ENCODE results near the gene RBM18.

The RBM18 gene

DNA sequence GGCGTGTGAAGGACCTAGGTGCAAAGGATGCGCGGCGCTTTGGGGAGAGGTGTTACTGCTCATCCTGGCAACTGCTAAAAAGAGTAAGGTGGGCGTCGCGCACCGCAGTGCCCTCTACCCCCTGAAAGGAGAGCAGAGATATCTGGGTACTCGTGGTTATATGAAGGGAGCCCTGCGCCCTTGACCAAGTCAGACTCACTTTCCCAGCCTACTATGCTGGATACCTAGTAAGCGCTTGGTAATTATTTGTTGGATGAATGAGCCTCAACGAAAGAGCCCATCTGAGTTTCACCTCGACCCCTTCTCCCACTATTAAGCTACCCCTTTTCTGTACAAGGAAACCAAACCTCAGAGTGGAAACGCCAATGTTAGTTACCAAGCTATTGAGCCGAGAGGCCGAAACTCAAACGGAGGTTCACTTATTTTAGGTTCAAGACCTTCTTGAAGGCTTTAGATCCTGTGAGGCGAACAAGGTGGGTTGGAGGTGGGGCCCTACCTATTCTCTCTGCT, 43.9 kb downstream of the RBM18 start:
- no peak for DNase-seq

DNA sequence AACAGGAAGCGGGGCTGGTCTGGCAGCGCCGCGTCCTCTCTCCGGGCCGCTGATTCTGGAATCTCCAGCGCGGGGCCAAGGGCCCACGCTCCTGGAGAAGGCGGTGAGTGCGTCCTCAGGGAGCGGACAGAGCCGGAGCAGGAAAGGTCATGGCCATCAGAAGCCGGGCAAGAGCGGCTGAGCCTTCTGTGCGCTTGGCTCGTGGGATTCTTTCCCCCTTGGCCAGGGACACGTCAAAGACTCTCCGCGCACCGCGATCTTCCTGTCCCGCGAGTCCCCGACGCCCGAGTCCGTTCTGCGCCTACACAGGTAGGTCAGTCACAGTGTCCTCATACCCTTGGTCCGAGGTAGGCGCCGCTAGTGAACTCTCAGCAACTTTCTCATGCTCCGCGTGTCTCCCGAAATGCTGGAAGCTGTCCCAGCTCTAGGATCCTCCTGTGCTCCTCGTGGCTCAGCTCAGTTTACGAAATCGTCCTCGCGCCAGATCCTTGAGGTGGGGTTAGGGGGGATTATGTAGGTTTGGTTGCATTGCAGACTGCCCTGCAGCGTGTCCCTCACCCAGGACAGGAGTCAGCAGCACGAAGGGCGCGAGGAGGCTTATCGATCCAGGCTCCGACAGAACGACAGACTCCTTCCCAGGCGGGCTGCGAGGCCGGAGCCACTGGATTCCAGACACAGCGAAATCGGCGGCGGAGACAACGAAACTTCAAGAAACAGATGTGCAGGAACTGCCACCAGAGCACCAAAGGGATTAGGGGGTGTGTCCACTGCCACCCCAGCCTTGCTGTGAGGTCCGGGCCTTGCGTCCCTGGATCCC, 44.6 kb downstream of the RBM18 start:
- DNase-seq: no peak

DNA sequence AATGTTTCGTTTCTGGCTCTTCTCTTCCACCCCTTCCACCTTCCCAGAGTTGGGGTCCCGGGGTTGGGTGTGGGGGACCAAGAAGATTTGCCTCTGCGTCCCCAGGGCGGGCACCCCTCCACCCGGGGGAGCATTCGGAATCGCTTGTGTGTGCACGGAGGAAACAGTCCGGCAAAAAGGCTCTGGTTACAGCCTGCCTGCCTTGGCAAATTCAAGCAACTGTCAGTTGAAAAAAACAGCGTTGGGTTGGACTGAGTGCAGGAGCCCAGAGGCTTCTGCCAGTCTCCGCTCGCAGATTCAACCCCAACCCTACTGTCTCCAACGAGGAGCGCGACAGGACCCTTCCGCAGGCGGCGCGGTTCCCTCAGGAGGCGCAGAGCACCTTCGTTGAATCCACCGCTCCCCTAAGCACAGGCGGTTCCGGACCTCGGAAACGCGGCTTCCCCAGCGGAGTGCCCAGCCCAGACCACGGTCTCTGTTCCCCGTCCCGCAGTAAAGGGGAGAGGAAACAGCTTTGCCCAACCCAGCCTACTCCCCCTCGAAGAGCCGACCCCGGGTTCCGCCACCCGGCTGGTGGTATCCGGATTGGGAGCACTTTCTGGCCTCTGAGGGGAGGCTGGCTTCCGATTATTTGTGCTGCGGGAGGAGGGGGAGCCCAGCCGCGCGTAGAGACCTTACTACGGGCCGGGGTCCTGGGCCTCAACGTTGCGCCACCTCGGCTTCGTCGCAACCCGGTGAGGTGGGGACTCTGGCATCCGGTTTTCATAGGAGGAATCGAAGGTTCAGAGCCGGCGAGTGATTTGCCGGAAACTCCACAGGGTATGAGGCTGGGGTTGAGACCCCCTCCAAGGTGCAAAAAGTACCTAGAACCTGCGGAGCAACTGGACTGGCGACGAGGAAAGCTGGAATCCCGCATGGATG, 45.4 kb downstream of the RBM18 start:
- DNase-seq: no peak

GRCh38 chr9:122218071-122218934, 46.3 kb downstream of the RBM18 start:
- peak; percentile 85 for DNase-seq

GRCh38 chr9:122217640-122218039, 47.0 kb downstream of the RBM18 start:
- no peak for DNase-seq

GRCh38 chr9:122216798-122217418, 47.7 kb downstream of the RBM18 start:
- no peak for DNase-seq

- DNase-seq: no peak
Observed at GRCh38 chr9:122216138-122216797, 48.4 kb downstream of the RBM18 start.

DNA sequence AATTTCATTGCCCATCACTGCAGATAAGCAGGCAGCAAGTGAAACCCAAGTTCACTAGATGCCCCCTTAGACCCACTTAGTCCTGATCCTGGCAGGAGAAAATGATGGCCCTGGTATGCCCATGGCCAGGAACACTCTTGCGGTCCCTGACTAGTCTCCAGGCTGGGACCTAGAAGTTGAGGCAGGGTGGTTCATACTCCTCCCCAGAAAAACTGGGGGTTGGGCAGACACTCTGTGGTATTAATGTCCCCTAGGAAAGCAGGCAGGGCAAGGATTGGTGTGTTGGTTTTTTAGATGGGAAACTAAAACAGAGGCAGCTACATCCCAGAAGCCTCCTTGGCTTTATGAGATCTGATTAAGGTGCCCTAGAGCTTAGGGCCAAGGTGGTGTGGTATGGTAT, 49.0 kb downstream of the RBM18 start:
- no peak for DNase-seq

DNA sequence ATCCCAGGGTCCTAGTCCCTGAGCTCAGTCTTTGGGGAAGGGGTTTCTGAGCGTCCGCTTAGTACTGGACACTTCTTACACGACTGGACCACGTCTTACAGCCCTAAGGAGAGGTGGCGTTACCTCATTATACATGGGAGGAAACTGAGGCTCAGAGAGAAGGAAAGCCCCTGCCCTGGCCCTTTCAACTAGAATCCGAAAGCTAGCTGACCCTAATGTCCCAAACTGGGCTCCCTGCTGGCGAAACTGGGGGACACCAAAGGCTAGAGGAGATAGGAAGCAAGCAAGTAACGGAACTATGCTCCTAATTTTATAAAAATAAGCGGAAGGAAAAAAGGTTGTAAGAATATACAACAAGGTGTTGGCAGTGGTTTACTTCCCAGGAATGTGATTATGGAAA, 50.1 kb downstream of the RBM18 start:
- no peak for DNase-seq

DNA sequence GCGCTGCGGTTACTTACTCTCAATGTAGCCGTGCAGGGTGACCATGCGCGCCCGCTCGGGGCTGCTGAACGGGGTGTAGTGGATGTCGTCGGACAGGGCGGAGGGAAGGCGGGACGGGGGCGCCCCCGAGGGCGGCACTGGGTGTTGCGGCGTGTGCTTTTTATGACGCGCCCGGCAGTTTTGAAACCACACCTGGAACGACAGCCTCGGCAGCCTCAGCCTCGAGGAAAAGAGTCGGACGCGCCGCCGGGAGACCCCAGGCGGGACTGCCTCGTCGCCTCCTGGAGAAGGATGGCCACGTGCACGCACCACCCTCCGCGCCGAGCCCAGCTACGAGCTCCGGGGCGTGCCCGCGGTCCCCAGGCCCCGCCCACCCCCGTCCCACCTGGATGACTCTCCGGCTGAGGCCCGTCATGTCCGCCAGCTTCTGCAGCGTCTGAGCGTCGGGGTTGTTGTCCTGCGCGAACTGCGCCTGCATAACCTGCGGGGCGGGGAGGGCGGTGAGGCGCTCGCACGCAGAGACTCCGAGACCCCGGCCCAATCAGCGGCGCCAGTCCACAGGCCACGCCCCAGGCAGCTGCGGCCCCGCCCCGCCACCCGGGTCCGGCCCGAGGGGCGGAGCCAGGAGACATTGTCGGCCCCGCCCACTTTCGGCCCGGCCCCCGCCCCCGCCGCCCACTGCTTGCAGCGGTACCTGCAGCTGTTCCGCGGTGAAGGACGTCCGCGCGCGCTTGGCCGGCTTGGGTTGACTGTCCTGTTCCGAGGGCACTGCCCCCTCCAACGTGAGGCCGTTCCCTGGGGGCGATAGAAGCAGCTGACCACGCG, 50.8 kb downstream of the RBM18 start:
- no peak for DNase-seq

GRCh38 chr9:122213102-122213588, 51.5 kb downstream of the RBM18 start:
- no peak for DNase-seq

- DNase-seq: no peak
Observed at GRCh38 chr9:122212473-122213004, 52.1 kb downstream of the RBM18 start.

GRCh38 chr9:122209451-122209850, 55.2 kb downstream of the RBM18 start:
- DNase-seq: no peak

DNA sequence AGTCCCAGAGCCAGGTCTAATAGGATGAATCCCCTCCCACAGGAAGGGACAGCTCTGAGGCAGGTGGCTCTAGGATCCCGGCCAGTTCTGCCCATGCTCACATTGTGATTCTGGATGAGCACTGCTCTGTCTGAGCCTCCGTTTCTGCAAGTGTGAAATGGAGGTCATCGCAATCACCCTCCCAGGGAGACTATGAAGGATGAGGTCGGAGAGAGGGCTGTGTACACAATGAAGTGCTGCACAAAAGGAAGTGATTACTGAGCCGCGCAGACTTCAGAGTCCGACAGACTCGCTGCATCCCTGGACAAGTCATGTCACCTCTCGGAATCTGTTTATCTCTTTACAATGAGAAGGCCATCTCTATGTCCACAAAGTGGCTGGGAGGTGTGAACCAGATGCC, 57.5 kb downstream of the RBM18 start:
- no peak for DNase-seq

DNA sequence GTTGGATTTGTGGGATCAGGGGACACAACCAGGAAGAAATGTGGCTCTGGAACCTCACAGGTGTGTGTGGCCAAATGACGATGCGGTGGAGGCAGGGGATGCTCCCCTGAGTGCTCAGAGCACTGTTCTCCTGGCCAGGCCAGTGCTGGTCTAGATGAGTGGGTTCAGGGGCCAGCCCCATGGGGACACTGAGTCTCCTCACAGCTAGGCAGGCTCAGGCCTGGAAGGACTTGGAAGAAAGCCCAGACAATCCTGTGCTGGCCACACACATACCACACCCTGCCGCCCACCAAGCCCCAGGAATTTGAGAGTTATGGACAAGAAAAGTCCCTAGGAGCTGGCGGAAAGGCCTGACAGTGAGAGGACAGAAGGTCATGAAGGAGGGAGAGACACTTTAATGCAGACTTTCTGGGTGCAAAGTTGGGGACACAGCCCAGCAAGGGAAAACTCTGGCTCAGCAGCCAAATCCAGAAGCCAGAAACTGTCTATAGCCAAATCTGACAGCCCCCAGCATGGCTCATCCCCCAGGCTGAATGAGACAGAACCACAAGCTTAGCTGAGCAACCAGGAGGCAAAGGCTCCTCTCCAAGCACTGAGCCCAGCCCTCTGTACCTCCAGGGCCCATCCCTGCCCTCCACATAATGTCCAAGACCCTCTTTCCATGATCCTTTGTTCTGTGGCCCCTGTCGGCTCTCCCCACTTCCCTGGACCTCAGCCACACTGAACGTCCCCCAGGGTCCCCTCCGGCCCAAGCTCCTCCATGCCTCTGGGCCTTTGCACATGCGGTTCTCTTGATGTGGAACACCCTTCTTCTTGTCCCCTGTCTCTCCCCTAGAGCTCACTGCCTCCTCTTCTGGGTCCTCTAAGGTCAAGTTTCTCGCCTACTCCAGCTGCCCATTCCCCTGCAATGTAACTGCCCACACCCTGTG, 58.3 kb downstream of the RBM18 start:
- no peak for DNase-seq

- no peak for DNase-seq
Observed at GRCh38 chr9:122205176-122205575, 59.5 kb downstream of the RBM18 start.

DNA sequence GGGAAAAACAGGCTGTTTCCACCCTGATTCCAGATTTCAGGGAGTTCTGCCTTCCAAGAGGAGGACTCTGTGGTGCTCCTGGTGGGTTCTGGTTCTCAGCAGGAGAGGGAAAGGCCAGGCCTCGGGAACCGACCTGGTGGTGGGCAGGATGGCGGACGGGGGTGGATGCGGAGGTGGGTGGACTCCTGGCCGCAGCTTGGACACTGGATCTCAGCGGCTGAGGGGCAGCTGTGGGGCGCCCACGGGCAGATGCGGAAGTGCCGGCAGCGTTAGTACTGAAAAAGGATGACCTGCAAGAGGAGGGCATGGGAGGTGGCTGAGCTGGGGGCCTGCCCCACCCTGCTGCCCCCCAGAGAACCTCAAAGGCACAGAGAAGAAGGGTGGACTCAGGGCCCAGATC, 60.1 kb downstream of the RBM18 start:
- no peak for DNase-seq

DNA sequence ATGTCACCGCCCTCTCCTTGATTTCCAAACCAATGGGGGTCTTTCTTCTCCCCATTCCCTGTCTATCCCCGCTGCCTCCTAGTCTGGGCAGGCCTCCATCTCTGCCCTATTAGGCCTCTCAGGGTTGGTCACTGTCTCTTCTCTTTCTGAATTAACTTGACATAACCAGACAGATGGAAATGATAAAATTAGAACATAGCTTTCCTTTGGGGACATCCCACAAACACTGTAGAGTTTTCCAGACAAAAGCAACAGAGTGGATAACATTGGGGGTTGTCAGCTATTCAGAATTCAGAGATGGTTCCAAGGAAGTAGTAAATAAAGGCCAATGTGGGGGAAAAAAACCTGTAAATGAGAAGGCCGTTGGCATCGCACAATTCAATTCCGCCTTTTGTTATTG, 60.6 kb downstream of the RBM18 start:
- no peak for DNase-seq

- no peak for DNase-seq
Observed at GRCh38 chr9:122202111-122202510, 62.5 kb downstream of the RBM18 start.

All from 8988T (cell line).